GM23338 (cell line): ENCODE results near the gene ABCG8. TPM values are rescaled to one million over a fixed set of nuclear protein-coding genes. Genes with fewer than 3 reads are reported as not detected.

Experiments used
- ATAC-seq: fragments of 200-7000 bp; cut with Tn5 transposase; 3 replicates; pipeline ENCODE4 v1.9.1; 2020
- DNase-seq: peaks from one replicate; pipeline ENCODE4 v3.0.0-alpha.2; 2015; ENCODE audit warnings: low spot score
- H2AFZ ChIP-seq: fragments of 200-600 bp; sonication (generic); 2 replicates; pipeline ENCODE4 v1.8.0; 2016; ENCODE audit warnings: antibody characterized with exemption, mild to moderate bottlenecking, moderate library complexity
- H3F3A ChIP-seq: fragments of 200-600 bp; sonication (generic); replicated peaks from 2 replicates; pipeline ENCODE4 v1.8.0; 2017; ENCODE audit warnings: antibody characterized with exemption, mixed run types, low read depth
- H3K27ac ChIP-seq: fragments of 200-600 bp; sonication (generic); 2 replicates; pipeline ENCODE4 v1.6.1; 2016; ENCODE audit warnings: low read depth
- H3K27me3 ChIP-seq: fragments of 200-600 bp; sonication (generic); 2 replicates; pipeline ENCODE4 v1.8.0; 2016; ENCODE audit warnings: mild to moderate bottlenecking, mixed run types, moderate library complexity; ENCODE audit not compliant: insufficient read depth
- H3K36me3 ChIP-seq: fragments of 200-600 bp; sonication (generic); 2 replicates; pipeline ENCODE4 v1.8.0; 2016; ENCODE audit warnings: mild to moderate bottlenecking; ENCODE audit not compliant: insufficient read depth
- H3K4me1 ChIP-seq: fragments of 200-600 bp; sonication (generic); 2 replicates; pipeline ENCODE4 v1.8.0; 2016; ENCODE audit warnings: mild to moderate bottlenecking, moderate library complexity; ENCODE audit not compliant: insufficient read depth
- H3K4me2 ChIP-seq: fragments of 200-600 bp; sonication (generic); 2 replicates; pipeline ENCODE4 v1.7.1; 2017; ENCODE audit warnings: mixed run types
- H3K4me3 ChIP-seq: fragments of 200-600 bp; sonication (generic); 2 replicates; pipeline ENCODE4 v1.6.1; 2016; ENCODE audit warnings: mixed run types
- H3K79me2 ChIP-seq: fragments of 200-600 bp; sonication (generic); replicated peaks from 2 replicates; pipeline ENCODE4 v1.8.0; 2017; ENCODE audit warnings: mild to moderate bottlenecking; ENCODE audit not compliant: insufficient read depth
- H3K9me2 ChIP-seq: fragments of 200-600 bp; sonication (generic); 2 replicates; pipeline ENCODE4 v1.8.0; 2017; ENCODE audit not compliant: insufficient read depth
- H4K20me1 ChIP-seq: fragments of 200-600 bp; sonication (generic); replicated peaks from 2 replicates; pipeline ENCODE4 v1.8.0; 2017; ENCODE audit warnings: mild to moderate bottlenecking; ENCODE audit not compliant: insufficient read depth
- H3K27ac Mint-ChIP-seq: 2 replicates; pipeline ENCODE4 v1.8.0; 2020; ENCODE audit warnings: inconsistent platforms, mild to moderate bottlenecking, moderate library complexity, mixed read lengths
- H3K27me3 Mint-ChIP-seq: 3 replicates; pipeline ENCODE4 v1.8.0; 2022; ENCODE audit warnings: low read depth, mild to moderate bottlenecking, moderate library complexity, mixed read lengths, inconsistent platforms; ENCODE audit not compliant: insufficient read depth, poor library complexity
- H3K36me3 Mint-ChIP-seq: 3 replicates; pipeline ENCODE4 v1.8.0; 2021; ENCODE audit warnings: low read depth, mild to moderate bottlenecking, inconsistent platforms, moderate library complexity, mixed read lengths
- H3K4me1 Mint-ChIP-seq: 3 replicates; pipeline ENCODE4 v1.8.0; 2020; ENCODE audit warnings: mild to moderate bottlenecking, inconsistent platforms, mixed read lengths
- H3K4me3 Mint-ChIP-seq: 3 replicates; pipeline ENCODE4 v1.8.0; 2021; ENCODE audit warnings: moderate library complexity, mild to moderate bottlenecking, inconsistent platforms, mixed read lengths
- H3K9me3 Mint-ChIP-seq: 3 replicates; pipeline ENCODE4 v1.8.0; 2020; ENCODE audit warnings: moderate library complexity, mild to moderate bottlenecking, inconsistent platforms, mixed read lengths
- CREB1 ChIP-seq: fragments of 250-450 bp; sonication (Bioruptor Pico); IDR thresholded peaks from 2 replicates; pipeline ENCODE4 v1.5.0; 2020; ENCODE audit warnings: low read depth, mild to moderate bottlenecking, moderate library complexity
- CTCF ChIP-seq, 2 experiments: fragments of 200-600 bp in 1 of 2; sonication (generic) in 1 of 2; conservative IDR thresholded peaks; 2 replicates each; pipeline versions ENCODE4 v1.5.1 to v1.6.1; 2016 to 2017; ENCODE audit warnings: antibody characterized with exemption in 2 of 2, low read depth in 2 of 2, mild to moderate bottlenecking in 2 of 2, moderate library complexity in 1 of 2
- ETS1 ChIP-seq: IDR thresholded peaks from 2 replicates; pipeline ENCODE4 v1.6.1; 2016; ENCODE audit warnings: antibody characterized with exemption
- EZH2 ChIP-seq: fragments of 200-600 bp; sonication (generic); IDR thresholded peaks from one replicate; pipeline ENCODE4 v1.8.0; 2017; ENCODE audit warnings: antibody characterized with exemption, mild to moderate bottlenecking, low read depth; ENCODE audit not compliant: unreplicated experiment
- EZH2phosphoT487 ChIP-seq: fragments of 200-600 bp; sonication (generic); IDR thresholded peaks from one replicate; pipeline ENCODE4 v1.8.1; 2018; ENCODE audit warnings: antibody characterized with exemption; ENCODE audit not compliant: unreplicated experiment
- JUNB ChIP-seq: IDR thresholded peaks from one replicate; pipeline ENCODE4 v1.6.1; 2016; ENCODE audit warnings: antibody characterized with exemption; ENCODE audit not compliant: unreplicated experiment
- NANOG ChIP-seq: IDR thresholded peaks from 2 replicates; pipeline ENCODE4 v1.6.1; 2016; ENCODE audit warnings: antibody characterized with exemption, borderline replicate concordance
- POLR2AphosphoS5 ChIP-seq: IDR thresholded peaks from 2 replicates; pipeline ENCODE4 v1.6.1; 2016; ENCODE audit warnings: antibody characterized with exemption, low read depth
- STAT1 ChIP-seq: IDR thresholded peaks from one replicate; pipeline ENCODE4 v1.6.1; 2016; ENCODE audit warnings: antibody characterized with exemption; ENCODE audit not compliant: unreplicated experiment
- ZNF114 ChIP-seq: fragments of 250-450 bp; sonication (Bioruptor Pico); IDR thresholded peaks from 2 replicates; pipeline ENCODE4 v1.5.0; 2020; ENCODE audit warnings: mild to moderate bottlenecking, moderate library complexity
- ZNF331 ChIP-seq: fragments of 250-450 bp; sonication (Bioruptor Pico); IDR thresholded peaks from 2 replicates; pipeline ENCODE4 v1.5.0; 2020; ENCODE audit warnings: low read depth, mild to moderate bottlenecking, moderate library complexity
- ZNF462 ChIP-seq: fragments of 250-450 bp; sonication (Bioruptor Pico); IDR thresholded peaks from 2 replicates; pipeline ENCODE4 v1.5.0; 2020; ENCODE audit warnings: mild to moderate bottlenecking, moderate library complexity
- polyA plus RNA-seq: library from polyadenylated mRNA; unstranded; fragments of >200 nt; fragmentation: Nextera tagmentation; extraction: Ambion mirVana; gene quantifications from 2 replicates; pipeline ENCODE4 v1.2.1, GENCODE V29; 2016
- total RNA-seq: library from RNA; depleted of rRNA; stranded (reverse); fragments of >200 nt; shearing (Covaris generic); gene quantifications from 2 replicates; pipeline ENCODE4 v1.2.3, GENCODE V29; 2014

The ABCG8 gene
- total and polyA plus RNA-seq, 2 experiments from 2014 or later: 0.19 to 0.35 TPM

GRCh38 chr2:43818761-43819160, 20.0 kb upstream of the ABCG8 start (continued):
- TF ChIP-seq CTCF (conservative IDR thresholded peaks at IDR 0.05; ENCODE audit: low read depth in 2 of 2): no peak
- TF ChIP-seq ZNF462: no peak
- TF ChIP-seq JUNB: no peak
- no peak for TF ChIP-seq POLR2AphosphoS5
- no peak for TF ChIP-seq NANOG

GRCh38 chr2:43819491-43820163, 19.1 kb upstream of the ABCG8 start:
- DNase-seq: no peak
- H3F3A ChIP-seq: no peaks in the 10 kb centered on the region
- no peaks in the 10 kb centered on the region for H3K36me3 ChIP-seq
- no peaks in the 10 kb centered on the region for H3K79me2 ChIP-seq
- no peak overlapping the region for H3K27ac Mint-ChIP-seq
- no peak overlapping the region for H2AFZ ChIP-seq
- no peaks in the 10 kb centered on the region for H3K9me2 ChIP-seq
- H3K4me3 Mint-ChIP-seq: no peak overlapping the region
- H3K27me3 ChIP-seq: no peaks in the 10 kb centered on the region
- H3K4me3 ChIP-seq: no peak overlapping the region
- H3K27me3 Mint-ChIP-seq: peaks cover 2% of the 10 kb centered on the region
- H3K4me2 ChIP-seq: no peak overlapping the region
- no peak overlapping the region for H3K27ac ChIP-seq
- no peaks in the 10 kb centered on the region for H3K9me3 Mint-ChIP-seq
- ATAC-seq: no peak
- H3K36me3 Mint-ChIP-seq: no peaks in the 10 kb centered on the region
- no peaks in the 10 kb centered on the region for H3K4me1 ChIP-seq
- H4K20me1 ChIP-seq: no peaks in the 10 kb centered on the region
- peaks cover 4% of the 10 kb centered on the region; the same call in 1 of the 3 replicates for H3K4me1 Mint-ChIP-seq
- TF ChIP-seq CREB1 (CRISPR knock-in tag) (no peak), ETS1 (no peak), POLR2AphosphoS5 (no peak), NANOG (no peak), EZH2phosphoT487 (no peak), STAT1 (no peak), ZNF331 (CRISPR knock-in tag) (no peak), ZNF114 (no peak), EZH2 (no peak), JUNB (no peak)
